IPS DF 4.7 (cell line): ENCODE data around the gene TCF12.

Source experiments
- DNase-seq: peaks from one replicate; pipeline ENCODE4 v3.0.0-alpha.2; 2013; ENCODE audit warnings: low spot score; ENCODE audit errors: extremely low read depth

The TCF12 gene

DNA sequence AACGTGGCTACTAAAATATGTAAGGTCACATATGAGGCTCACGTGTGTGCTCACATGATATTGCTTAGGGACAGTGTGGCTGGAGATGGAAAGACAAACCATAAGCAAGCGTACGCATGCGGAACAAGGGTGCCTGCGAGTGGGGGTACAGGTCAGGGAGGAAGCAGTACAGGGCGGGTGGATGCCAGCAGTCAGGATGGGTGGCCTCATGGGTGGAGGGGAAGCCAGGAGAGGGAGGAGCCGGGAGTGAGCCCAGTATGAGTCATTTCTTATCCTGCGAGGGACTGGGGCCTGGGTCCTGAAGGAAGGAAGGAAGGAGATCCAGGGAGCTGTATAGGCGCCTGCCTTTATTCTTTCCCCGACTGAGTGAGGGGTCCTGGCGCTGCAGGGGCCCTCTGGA, 415.8 kb downstream of the TCF12 start:
- DNase-seq, result no peak

GRCh38 chr15:57335293-57335715, 416.9 kb downstream of the TCF12 start:
- no peak for DNase-seq

- DNase-seq, result no peak
Measured at GRCh38 chr15:57335719-57336118, 417.3 kb downstream of the TCF12 start.

GRCh38 chr15:57337868-57338411, 419.5 kb downstream of the TCF12 start:
- no peak for DNase-seq

GRCh38 chr15:57339321-57339720, 420.9 kb downstream of the TCF12 start:
- no peak for DNase-seq
